Ramos (cell line): Measurements from ENCODE around the gene VSX1.

Source experiments
- in situ Hi-C: fragments of 300-500 bp; cut with MboI; formaldehyde crosslinking; loops from one replicate; pipeline ENCODE4 v1.14.3; 2022; ENCODE audit warnings: low sequenced_read_pairs; ENCODE audit not compliant: unreplicated experiment

Gene VSX1

DNA sequence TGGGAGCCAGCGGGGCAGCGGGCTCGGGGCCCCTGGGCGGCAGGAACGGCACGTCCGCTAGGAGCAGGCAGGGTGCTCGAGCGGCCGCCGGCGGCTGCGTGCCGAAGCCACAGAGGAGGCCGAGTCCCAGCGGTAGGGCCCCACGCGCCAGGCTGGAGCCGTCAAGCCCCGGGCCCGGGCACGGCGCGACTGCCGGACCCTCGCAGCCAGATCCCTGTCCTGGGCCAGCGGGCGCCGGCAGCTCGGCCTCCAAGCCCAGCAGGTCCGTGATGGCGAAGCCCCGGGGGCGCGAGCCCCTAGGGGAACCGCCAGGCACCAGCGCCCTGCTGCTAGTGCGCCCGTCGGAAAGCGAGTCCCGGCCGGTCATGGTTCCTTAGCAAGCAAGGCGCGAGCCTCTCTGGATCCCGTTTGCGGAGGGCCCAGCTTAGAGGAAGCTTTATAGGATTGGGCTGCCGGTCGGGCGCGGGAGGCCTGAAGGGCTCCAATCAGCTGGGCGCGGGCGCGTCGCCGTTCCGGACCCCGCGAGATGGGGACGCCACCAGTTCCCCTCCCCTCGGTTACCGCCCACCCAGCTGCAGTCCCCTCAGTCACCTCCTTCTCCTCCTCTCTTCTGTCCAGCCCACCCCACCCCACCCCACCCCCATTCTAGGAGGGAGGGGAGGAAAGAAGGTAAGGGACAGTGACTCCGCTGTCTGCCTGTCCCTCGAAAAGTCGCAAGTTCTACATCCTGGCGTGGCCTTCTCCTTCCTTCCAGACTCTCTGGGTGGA lies at the start of gene VSX1:
VSX1 (minus strand) TSS at position 412 of the 768 bp plus-strand sequence; CDS start at position 367, 45 bp downstream.
- in situ Hi-C loops, result no loop called here

DNA sequence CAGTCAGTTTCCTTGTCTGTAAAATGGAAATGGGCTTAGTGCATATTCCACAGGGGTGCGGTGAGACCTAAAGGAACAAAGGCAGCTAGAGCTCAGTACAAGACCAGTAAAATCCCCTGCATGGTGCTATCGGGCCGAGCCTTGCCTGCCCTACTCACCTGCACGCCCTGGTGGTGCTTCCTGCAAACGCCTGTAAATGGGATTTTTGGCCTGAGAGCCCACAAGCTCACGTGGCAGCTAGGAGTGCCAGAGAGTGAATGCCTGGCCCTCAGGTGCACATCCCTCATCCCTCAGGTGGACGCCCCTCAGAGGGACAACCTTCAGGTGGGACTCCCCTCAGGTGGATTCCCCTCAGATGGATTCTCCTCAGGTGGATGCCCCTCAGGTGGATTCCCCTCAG lies 48.0 kb upstream of the VSX1 start:
- in situ Hi-C loops, result no loop called here

DNA sequence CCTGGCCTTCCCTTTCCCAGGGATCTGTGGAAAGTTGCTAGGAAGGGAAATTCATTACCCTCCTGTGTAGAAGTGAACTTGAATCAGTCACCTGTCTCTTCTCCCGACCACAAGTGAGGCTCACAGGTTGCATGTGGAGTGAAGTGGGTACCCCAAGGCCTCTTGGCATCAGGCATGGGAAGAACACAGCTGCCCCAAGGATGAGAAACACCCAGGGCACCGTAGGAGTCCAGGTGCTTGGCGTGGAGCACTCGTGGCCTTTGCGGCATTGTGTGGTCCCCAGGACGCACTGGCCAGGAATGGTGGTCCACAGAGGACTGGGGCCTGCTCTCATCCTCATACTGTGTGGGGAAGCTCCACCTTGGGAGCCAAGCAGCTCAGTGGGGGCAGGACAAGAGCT lies 47.5 kb upstream of the VSX1 start:
- in situ Hi-C loops, result no loop called here

DNA sequence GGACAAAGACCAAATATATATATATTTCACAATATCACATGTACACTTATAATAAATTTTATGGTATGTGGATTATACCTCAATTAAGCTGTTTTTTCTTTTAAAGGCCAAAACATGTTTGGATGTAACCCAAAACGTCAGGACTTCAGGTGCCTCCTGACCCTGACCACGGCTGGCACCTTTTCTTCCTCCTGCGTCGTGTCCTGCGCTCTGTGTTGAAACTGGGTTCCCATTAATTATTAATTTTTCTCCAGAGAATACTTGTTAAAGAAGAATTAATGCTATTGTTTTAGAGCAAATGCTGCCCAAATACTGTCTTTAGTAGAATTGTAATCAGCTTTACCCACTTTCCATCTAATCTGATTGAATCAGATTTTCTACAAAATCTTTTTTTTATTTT lies 46.7 kb upstream of the VSX1 start:
- in situ Hi-C loops, result no loop called here

DNA sequence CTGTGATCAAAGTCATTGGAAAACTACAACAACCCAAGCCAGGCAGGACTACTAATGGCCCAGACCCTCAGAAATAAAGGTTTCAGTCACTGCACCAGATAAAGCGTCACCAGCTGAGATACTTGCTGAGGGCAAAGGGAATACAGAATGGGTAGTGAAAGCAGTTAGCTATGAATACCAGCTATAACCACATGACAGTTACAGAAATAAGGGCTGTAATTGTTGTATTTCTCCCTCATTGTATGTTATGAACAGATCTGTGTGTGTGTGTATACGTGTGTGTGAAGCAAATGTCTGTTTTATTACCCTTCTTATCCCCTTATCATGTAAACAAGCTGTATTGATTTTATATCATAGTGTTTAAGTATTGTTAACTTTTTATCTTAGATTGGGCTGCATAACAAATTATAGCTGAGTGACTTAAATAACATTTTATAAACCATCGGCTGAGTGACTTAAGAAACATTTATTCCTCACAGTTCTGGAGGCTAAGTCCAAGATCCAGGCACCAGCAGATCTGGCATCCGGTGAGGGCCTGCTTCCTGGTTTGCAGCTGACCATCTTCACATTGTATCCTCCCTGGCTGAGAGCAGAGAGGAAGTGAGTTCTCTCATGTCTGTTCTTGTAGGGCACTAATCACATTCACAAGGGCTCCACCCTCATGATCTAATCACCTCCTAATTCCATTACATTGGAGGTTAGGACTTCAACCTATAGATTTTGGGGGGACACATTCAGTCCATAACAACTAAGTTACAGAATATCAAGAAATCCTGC lies 46.0 kb upstream of the VSX1 start:
- in situ Hi-C loops, result no loop called here

DNA sequence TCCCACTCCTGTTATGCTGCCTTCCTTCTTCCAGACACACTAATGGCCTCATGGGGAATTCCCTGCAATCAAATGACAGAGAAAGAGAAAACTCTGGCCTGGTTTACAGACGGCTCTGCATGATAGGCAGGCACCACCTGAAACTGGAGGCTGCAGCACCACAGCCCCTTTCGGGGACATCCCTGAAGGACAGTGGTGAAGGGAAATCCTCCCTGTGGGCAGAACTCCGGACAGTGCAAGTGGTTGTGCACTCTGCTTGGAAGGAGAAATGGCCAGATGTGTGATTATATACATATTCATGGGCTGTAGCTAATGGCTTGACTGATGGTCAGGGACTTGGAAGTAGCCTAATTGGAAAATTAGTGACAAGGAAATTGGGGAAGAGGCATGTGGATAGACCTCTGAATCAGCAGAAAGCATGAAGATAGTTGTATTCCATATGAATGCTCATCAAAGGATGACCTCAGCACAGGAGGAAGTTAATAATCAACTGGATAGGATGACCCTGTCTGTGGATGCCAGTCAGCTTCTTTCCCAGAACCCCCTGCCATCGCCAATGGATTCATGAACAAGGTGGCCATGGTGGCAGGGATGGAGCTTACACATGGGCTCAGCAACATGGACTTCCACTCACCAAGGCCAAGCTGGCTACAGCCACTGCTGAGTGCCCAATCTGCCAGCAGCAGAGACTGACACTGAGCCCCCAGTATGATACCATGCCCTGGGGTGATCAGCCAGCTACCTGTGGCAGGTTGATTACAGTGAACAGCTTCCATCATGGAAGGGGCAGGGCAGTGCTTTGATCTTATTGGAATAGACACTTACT lies 44.5 kb upstream of the VSX1 start:
- in situ Hi-C loops, result no loop called here

DNA sequence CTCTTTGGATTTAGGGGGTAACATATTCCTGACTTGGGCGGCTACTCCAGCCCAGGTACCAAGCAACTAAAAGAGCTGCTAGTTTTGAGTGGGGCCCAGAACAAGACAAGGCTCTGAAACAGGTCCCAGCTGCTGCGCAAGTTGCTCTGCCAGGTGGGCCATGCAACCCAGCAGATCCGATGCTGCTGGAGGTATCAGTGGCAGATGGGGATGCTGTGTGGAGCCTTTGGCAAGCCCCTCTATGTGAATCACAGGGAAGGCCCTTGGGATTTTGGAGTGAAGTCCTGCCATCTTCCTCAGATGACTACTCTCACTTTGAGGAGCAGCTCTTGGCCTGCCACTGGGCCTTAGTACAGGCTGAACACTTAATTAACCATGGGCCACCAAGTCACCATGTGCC lies 43.7 kb upstream of the VSX1 start:
- in situ Hi-C loops, result no loop called here

DNA sequence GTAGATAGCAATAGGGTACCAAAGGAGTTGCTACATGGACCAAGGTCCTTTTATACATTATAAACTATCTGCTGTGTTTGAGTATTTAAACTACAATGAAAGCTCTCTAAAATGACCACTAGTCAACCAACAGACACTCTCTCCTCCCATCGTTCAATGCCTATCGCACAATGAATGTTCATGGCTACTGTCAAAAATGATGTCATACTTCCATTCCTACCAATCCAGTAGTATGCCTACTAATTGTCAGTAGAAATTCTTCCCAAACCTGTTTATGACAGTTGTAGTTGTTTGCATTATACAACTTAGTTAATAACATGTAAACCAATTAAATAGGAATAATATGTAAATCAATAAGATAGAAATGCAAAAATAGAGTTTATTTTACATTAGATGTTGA lies 39.0 kb upstream of the VSX1 start:
- in situ Hi-C loops, result no loop called here

DNA sequence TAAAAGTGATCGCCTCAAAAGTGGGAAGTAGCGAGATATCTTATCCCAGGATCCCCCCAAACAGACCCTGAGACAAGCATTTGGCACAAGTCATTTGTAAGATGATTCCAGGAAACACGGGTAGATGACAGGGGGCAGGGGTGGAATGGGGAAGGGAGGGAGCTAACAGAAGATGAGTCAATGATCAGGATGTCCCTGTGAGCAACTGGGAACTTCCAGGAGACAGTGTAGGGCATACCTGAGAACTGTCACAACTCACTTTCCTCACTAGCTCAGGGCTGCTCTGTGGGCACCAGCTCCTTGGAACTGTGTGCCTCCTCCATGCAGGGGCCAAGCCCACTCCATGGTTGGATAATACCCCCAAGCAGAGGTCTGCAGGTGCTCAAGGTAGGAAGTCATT lies 38.5 kb upstream of the VSX1 start:
- in situ Hi-C loops, result no loop called here

DNA sequence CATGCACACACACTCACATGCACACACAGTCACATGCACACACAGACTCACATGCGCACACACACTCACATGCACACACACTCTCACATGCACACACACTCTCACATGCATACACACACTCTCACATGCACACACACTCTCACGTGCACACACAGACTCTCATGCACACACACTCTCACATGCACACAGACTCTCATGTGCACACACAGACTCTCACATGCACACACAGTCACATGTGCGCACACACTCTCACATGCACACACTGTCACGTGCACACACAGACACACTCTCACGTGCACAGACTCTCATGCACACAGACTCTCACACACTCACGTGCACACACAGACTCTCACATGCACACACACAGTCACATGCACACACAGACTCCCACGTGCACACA lies 36.6 kb upstream of the VSX1 start:
- in situ Hi-C loops, result no loop called here

DNA sequence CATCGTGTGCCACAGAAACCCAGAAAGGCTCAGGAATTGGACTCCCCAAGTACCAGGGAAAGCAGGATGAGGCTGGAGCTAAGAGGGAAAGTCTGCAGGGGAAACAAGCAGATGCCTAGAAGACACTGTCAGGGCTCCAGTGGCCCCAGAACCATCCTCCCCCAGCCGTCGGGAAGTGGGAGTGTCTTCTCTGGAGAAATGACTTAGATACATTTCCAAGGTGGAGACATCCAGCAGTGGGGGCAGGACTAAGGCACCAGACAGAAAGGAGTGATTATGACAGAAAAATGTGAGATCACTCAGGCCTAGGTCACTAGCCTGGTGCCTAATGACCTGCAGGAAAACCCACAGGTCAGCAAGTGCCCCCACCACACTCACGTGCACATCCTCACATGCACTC lies 36.0 kb upstream of the VSX1 start:
- in situ Hi-C loops, result no loop called here

DNA sequence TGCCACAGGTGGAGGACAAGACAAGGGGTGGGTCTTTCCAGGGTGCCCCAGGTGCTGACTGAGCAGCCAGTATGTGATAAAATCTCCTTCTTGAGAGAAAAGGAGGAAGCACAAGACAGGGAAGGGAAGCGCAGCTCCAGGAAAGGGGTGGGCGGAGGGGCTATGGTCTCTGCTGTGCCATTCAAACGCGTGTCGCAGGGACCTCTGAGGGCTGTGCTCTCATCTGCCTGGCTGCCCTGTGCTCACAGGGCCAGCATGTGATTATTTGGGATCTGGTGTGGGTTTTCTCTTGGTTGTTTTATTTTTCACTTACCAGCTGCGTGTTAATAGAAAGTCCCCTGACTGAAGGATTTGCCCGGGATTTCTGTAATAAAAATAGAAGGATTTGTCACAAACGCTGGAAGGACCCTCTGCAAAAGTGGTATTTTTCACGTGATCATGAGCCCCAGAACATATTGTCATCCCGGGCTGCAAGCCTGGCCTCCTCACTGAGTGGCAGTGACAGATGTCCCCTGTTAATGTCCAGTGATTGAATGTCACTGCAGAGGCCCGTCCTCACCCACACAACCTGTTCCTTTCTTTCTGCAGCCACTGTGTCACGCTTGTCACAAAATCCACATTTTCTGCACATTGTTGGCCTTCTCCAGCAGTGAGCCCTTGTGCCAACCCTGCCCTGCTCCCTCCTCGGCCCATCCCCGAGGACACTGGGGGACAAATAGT lies 35.0 kb upstream of the VSX1 start:
- in situ Hi-C loops, result no loop called here

DNA sequence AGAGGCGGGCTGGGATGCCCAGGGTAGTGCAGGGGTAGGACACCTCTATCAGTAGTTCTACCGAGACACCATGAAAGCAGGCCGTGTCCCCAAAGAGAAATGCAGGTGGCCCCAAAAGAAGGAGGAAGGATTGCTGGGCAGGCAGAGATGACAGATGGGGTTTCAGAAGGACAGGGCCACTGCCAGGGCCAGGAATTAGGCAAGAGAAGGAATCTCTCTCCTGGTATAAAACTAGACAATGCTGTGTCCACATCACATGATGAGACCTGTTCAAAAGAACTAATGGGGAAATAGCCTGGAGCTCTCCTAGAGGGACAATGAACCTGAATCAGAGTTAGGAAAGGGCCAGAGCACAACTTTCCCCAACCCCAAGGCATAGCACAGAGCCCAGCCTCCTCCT lies 21.6 kb upstream of the VSX1 start:
- in situ Hi-C loops, result no loop called here

DNA sequence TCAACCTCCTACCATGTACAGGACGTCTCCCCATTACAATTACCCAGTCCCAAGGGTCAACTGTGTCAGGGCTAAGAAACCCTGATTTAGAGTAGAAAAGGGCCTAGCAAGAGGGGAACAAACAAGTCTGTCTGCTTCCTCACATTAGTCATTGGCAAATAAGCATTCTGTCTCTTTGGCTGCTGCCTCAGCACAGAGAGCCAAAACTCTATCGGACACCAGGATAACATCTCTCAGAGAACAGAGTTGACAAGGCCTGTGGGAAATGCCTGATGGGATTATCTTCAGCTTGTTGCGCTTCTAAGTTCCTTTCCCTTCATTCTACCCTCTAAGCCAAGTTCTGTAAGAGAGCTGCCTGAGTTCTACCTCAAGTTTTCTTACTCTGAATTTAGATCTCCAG lies 19.0 kb upstream of the VSX1 start:
- in situ Hi-C loops, result no loop called here

DNA sequence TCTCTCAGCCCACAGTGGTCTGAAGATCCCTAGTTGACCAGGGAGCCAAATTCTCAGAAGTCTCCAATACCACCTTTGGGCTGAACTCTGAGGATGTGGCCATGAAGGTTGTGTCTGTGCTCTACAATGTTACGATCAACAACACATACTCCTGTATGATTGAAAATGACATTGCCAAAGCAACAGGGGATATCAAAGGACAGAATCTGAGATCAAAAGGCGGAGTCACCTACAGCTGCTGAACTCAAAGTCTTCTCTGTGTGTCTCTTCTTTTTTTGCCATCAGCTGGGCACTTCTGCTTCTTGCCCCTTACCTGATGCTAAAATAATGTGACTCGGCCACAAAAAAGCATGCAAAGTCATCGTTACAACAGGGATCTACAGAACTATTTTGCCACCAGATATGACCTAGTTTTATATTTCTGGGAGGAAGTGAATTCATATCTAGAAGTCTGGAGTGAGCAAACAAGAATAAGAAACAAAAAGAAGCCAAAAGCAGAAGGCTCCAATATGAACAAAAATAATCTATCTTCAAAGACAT lies 17.7 kb upstream of the VSX1 start:
- in situ Hi-C loops, result no loop called here

DNA sequence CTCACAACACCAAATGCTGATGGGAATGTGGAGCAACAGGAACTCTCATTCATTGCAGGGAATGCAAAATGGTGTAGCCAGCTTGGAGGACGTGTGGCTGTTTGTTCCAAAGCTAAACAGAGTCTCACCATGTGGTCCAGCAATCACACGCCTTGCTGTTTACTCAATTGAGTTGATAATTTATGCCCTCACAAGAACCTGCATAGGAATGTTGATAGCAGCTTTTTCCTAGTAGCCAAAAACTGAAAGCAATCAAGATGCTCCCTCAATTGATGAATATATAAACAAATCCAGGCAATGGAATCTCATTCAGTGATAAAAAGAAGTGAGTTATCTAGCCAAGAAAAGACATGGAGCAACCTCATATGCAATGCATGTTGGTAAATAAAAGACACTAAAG lies 15.6 kb upstream of the VSX1 start:
- in situ Hi-C loops, result no loop called here

DNA sequence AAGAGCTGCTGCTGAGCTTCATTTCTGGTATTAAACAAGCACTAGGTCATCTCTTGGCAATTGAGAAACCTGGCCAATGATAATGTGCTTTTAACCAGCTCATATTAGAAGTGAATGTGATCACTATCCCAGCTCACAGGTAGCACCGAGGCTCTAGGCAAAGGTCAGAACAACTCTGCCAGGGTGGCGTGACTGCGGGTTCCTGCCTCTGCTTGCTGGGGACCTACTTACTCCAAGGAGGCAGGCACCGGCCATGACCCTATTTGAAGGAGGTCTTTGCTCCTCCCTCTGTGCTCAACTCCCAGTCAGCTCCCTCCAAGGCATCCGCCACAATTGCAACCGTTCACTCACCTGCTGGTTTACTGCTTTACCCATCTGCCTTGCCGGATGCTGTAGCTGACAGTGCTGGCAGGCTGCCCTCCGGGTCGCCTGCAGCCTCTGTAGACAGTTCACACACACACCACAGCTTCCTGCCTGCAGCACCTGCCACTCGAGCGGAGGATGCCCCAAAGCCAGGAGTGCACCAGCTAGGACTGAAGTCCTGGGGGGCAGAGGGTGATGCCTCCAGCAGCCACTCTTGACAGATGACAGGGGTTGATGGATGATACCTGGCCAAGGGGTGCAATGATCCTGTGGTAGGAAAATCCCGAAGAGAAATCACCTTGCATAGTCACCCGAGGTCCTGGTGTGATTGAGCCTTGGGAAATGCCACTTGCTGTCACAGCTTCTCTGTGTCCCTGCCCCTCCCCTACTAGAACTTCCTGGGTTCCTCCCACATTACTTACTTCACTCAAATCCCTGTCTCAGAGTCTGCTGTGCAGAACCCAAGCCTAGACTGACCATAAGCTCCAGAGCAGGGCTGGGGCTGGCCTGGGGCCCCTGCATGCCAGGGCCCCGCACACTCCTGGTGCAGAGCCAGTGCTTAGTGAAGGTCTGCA lies 8.8 kb upstream of the VSX1 start:
- in situ Hi-C loops, result no loop called here

DNA sequence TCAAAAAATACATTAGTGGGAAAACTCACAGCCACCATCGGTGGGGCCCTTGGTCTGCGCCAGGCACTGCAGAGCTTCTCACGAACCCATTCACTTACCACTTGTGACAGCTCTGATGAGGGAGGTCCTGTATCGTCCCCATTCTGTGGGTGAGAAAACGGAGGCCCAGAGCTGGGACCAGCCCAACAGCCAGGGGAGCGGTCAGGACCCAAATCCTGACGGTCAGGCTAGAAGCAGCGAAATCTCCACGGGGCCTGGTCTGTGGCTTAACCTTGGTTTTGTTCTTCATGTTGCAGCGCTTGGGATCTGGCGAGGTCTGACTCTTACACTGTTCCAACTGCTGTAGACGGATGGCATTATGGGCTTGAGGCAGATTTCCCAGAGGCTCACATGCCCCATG lies 7.7 kb upstream of the VSX1 start:
- in situ Hi-C loops, result no loop called here

DNA sequence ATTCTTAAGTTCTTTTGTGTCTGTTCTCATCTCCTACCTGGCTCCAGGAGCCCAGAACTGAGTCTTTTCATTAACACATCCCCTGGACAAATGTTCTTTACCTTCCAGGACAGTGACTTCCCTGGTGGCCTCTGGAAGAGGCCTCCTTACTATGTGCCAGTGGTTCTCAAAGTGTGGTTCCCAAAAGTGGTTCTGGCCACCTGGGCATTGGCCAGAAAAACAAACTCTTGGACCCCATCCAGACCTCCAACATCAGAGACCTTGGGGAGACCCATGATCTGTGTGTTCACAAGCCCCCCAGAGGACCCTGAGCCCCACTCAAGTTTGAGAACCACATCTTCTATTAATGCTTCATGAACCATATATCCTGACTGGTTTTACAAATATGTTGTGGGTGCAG lies 7.2 kb upstream of the VSX1 start:
- in situ Hi-C loops, result no loop called here
